GM13976 (cell line): ENCODE results near the gene TCL1A.
A peak's percentile ranks its signal among the peaks of the same experiment; 100 is the strongest.

Source experiments
- DNase-seq: peaks from one replicate; pipeline ENCODE4 v3.0.0; 2012; ENCODE audit warnings: low spot score
- in situ Hi-C: fragments of 300-500 bp; cut with MboI; formaldehyde crosslinking; loops from one replicate; pipeline ENCODE4 v1.12.0; 2022; ENCODE audit warnings: low sequenced_read_pairs, mixed read lengths, inconsistent platforms; ENCODE audit not compliant: unreplicated experiment
- TF ChIP-seq, protein P1 (sequence below): IDR thresholded peaks from 2 replicates; pipeline ENCODE4 v1.5.1; 2012; ENCODE audit warnings: borderline replicate concordance, mild to moderate bottlenecking; ENCODE audit not compliant: insufficient read depth; ENCODE audit errors: extremely low read depth, missing control alignments, control extremely low read depth

TCL1A gene

GRCh38 chr14:95699412-95699811 is 14.5 kb downstream of the TCL1A start:
- in situ Hi-C loops = no loop called here
- TF ChIP-seq, protein P1, sequence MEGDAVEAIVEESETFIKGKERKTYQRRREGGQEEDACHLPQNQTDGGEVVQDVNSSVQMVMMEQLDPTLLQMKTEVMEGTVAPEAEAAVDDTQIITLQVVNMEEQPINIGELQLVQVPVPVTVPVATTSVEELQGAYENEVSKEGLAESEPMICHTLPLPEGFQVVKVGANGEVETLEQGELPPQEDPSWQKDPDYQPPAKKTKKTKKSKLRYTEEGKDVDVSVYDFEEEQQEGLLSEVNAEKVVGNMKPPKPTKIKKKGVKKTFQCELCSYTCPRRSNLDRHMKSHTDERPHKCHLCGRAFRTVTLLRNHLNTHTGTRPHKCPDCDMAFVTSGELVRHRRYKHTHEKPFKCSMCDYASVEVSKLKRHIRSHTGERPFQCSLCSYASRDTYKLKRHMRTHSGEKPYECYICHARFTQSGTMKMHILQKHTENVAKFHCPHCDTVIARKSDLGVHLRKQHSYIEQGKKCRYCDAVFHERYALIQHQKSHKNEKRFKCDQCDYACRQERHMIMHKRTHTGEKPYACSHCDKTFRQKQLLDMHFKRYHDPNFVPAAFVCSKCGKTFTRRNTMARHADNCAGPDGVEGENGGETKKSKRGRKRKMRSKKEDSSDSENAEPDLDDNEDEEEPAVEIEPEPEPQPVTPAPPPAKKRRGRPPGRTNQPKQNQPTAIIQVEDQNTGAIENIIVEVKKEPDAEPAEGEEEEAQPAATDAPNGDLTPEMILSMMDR = no peak
- peak; percentile 64 for DNase-seq

- in situ Hi-C loops = no loop called here
- no peak for DNase-seq
- TF ChIP-seq, protein P1 = no peak
Measured at GRCh38 chr14:95698287-95698686, 15.6 kb downstream of the TCL1A start.

DNA sequence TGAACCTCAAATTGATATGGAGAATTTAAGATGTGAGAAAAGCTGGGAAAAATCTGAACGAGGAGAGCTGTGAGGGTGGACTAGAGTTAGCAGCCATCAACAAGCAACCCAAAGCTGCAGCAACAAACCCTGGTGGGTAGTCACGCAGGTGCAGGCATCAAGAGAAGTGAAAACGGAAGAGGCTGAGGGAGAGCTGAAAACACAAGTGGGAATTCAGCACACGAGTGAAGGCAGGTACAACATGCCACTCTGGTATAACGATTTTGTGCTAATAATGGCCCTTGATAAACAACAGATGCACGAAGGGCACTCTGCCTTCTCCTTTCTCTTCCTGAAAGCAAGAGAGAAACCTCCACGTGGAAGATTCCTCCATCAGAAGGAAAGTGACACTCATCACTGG is 16.2 kb downstream of the TCL1A start:
- in situ Hi-C loops = no loop called here
- TF ChIP-seq, protein P1 = no peak
- no peak for DNase-seq

- in situ Hi-C loops = no loop called here
- TF ChIP-seq, protein P1 = no peak
- no peak for DNase-seq
Measured at GRCh38 chr14:95696741-95697140, 17.2 kb downstream of the TCL1A start.

DNA sequence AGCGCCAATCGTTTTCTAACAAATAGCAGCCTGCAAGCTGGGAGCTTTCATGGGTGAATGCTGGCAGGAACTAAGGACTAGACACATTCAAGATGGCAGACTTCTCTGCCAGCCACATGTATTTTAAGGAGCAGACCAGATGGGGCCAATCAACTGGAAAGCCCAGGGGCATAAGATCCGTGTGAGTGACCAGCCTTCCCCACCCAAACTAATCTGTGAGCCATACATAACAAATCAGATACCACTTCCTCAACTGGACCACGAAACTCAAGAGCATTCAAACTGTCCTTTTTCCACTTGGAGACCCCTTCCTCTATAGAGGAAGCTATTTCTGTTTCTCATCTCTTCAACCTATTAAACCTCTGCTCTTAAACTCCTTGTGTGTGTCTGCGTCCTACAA is 18.0 kb downstream of the TCL1A start:
- TF ChIP-seq, protein P1 = no peak
- in situ Hi-C loops = no loop called here
- DNase-seq = no peak

- no peak for DNase-seq
- TF ChIP-seq, protein P1 = no peak
- in situ Hi-C loops = no loop called here
Measured at GRCh38 chr14:95695051-95695450, 18.9 kb downstream of the TCL1A start.

GRCh38 chr14:95692109-95692508 is 21.8 kb downstream of the TCL1A start:
- in situ Hi-C loops = no loop called here
- TF ChIP-seq, protein P1 = no peak
- DNase-seq = no peak
